K562 (cell line): ENCODE measurements around the gene ITLN1.

Source experiments
- CEBPB ChIP-seq: fragments of 450-650 bp; IDR thresholded peaks from 2 replicates; pipeline ENCODE4 v1.6.1; 2016; ENCODE audit warnings: missing genetic modification characterization, missing compliant biosample characterization
- CTCF ChIP-seq, 3 experiments: IDR thresholded peaks in 2 of 3; conservative IDR thresholded peaks in 1 of 3; 2 replicates each; pipeline ENCODE4 v1.5.1; 2011 to 2012; ENCODE audit warnings: low read length in 3 of 3, mild to moderate bottlenecking in 3 of 3, control low read depth in 2 of 3, improper control_type of control experiment in 1 of 3, inconsistent platforms in 1 of 3, low read depth in 1 of 3, mixed read lengths in 1 of 3, moderate library complexity in 1 of 3; ENCODE audit not compliant: insufficient read depth in 2 of 3
- IRF2 ChIP-seq: sonication (generic); formaldehyde crosslinking; IDR thresholded peaks from 2 replicates; pipeline ENCODE4 v1.8.1; 2022; ENCODE audit warnings: mild to moderate bottlenecking, missing genetic modification reagents
- MXI1 ChIP-seq: IDR thresholded peaks from 2 replicates; pipeline ENCODE4 v1.6.1; 2011; ENCODE audit warnings: low read depth, mild to moderate bottlenecking, improper control_type of control experiment, low read length
- NR3C1 ChIP-seq: sonication (generic); formaldehyde crosslinking; IDR thresholded peaks from 2 replicates; pipeline ENCODE4 v1.8.1; 2022; ENCODE audit warnings: missing genetic modification reagents
- NRF1 ChIP-seq, 2 experiments: fragments of 450-650 bp; IDR thresholded peaks in 1 of 2; conservative IDR thresholded peaks in 1 of 2; 2 replicates each; pipeline ENCODE4 v1.6.1; 2014; ENCODE audit warnings: mild to moderate bottlenecking in 2 of 2
- RAD21 ChIP-seq, 2 experiments: fragments of 250-450 bp in 1 of 2; fragments of 450-650 bp in 1 of 2; sonication (Bioruptor Pico) in 1 of 2; formaldehyde crosslinking in 1 of 2; IDR thresholded peaks in 1 of 2; conservative IDR thresholded peaks in 1 of 2; 2 replicates each; pipeline versions ENCODE4 v1.4.0 to v1.8.0; 2020 to 2022; ENCODE audit warnings: mild to moderate bottlenecking in 2 of 2, moderate library complexity in 1 of 2
- SPI1 ChIP-seq: IDR thresholded peaks from 2 replicates; pipeline ENCODE4 v1.6.1; 2011; ENCODE audit warnings: low read depth, low read length, control low read depth, borderline replicate concordance
- ZNF785 ChIP-seq: fragments of 250-450 bp; sonication (Bioruptor Pico); IDR thresholded peaks from 2 replicates; pipeline ENCODE4 v1.4.0; 2020; ENCODE audit warnings: mild to moderate bottlenecking

- no peak for TF ChIP-seq IRF2 (CRISPR knock-in tag)
- no peak for TF ChIP-seq NRF1 (conservative IDR thresholded peaks at IDR 0.05 in 1 of 2, IDR thresholded peaks at IDR 0.05 in 1 of 2)
- no peak for TF ChIP-seq MXI1
- TF ChIP-seq RAD21 (CRISPR knock-in tag; conservative IDR thresholded peaks at IDR 0.05 in 1 of 2, IDR thresholded peaks at IDR 0.05 in 1 of 2), result no peak
- no peak for TF ChIP-seq CTCF (IDR thresholded peaks at IDR 0.05 in 2 of 3, conservative IDR thresholded peaks at IDR 0.05 in 1 of 3; ENCODE audit: insufficient read depth in 2 of 3, low read depth in 1 of 3, low read length in 3 of 3)
- TF ChIP-seq CEBPB (tag), result no peak
- no peak for TF ChIP-seq NR3C1 (CRISPR knock-in tag)
- TF ChIP-seq SPI1, result no peak
- no peak for TF ChIP-seq ZNF785
Observed at GRCh38 chr1:160863061-160863773, 21.8 kb downstream of the ITLN1 start.
